AG08395 (cell line): ENCODE measurements around the gene GP1BA.

Experiments
- DNase-seq: peaks from one replicate; pipeline ENCODE4 v3.0.0; 2012; ENCODE audit warnings: mixed read lengths, low spot score

The GP1BA gene

GRCh38 chr17:4938688-4939545 lies 6.8 kb downstream of the GP1BA start:
- DNase-seq = no peak

GRCh38 chr17:4939546-4939795 lies 7.4 kb downstream of the GP1BA start:
- DNase-seq = no peak

DNA sequence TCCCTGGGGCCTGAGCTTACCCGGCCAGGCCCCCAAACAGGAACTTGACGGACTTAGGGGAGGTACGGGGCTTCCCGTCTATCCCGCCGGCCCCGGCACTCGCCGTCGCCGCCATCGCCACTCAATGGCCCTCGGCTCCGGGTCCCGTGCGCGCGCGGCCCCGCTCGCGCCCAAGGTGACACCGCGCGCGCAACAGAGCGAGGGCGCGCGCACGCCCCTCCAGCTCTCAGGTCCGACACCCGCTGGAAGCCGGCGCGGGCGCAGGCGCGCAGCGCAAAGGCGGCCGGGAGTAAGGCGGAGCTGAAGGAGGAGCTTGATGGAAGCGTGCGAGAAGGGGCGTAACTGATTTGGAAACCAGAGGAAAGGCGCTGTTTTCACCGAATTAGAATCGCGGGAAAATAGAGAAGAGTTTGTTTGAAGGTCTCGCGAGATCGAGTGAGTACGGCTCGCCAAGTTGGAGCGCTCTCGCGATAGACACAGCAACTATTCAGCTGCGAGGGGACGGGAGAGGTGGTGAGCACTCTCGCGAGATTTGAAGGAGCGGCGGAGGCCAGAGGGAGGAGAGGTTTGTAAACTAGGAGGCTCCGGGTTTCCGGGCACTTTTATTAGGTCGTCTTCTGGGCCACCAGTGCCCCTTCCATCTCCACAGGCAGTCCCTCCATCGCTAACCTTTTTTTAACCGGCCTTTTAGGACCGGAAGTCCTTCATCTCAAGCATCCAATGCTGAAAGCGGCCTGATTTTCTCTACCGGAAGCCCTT lies 7.9 kb downstream of the GP1BA start, which contains the start of the genes RNF167 and SLC25A11:
TSS of gene RNF167 (plus strand) at position 473 of the 759 bp plus-strand sequence. CDS start 642 bp downstream, outside the sequence.
TSS of gene SLC25A11 (minus strand) at position 251 of the 759 bp plus-strand sequence. CDS start at position 115, 136 bp downstream.
- DNase-seq = peak; percentile 99

DNA sequence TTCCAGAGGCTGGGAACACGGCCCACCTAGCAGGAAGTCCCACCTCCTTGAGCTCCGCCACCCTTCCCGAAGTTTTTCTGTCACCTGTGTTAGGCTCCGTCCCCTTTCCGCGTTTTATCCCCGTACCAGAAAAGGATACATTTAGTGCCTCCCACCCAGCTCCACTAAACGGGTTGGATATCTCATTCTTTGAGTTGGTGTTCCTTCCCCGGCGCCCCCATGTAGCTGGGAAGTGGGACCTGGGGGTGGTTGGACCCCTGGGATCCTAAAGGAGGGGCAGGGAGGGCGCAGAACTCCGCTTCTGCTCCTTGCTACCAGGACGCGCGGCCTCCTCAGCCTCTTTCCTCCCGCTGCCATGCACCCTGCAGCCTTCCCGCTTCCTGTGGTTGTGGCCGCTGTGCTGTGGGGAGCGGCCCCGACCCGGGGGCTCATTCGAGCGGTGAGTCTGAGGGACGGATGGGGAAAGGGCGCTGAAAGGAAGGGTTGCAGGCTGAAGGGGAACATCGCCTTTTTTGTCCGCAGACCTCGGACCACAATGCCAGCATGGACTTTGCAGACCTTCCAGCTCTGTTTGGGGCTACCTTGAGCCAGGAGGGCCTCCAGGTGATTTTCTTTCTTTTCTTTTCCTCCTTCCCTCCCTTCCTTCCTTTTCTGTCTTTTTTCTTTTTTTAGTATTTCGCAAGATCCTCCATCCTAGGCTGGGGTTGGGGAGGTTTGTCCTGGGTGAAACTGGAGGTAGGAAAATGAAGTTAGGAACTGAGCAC lies 8.7 kb downstream of the GP1BA start:
- peak; percentile 77 for DNase-seq

GRCh38 chr17:4941319-4941610 lies 9.2 kb downstream of the GP1BA start:
- no peak for DNase-seq

- no peak for DNase-seq
Measured at GRCh38 chr17:4942760-4943508, 10.9 kb downstream of the GP1BA start.

- no peak for DNase-seq
Measured at GRCh38 chr17:4944163-4944553, 12.1 kb downstream of the GP1BA start.

GRCh38 chr17:4944554-4945175 lies 12.6 kb downstream of the GP1BA start:
- no peak for DNase-seq

DNA sequence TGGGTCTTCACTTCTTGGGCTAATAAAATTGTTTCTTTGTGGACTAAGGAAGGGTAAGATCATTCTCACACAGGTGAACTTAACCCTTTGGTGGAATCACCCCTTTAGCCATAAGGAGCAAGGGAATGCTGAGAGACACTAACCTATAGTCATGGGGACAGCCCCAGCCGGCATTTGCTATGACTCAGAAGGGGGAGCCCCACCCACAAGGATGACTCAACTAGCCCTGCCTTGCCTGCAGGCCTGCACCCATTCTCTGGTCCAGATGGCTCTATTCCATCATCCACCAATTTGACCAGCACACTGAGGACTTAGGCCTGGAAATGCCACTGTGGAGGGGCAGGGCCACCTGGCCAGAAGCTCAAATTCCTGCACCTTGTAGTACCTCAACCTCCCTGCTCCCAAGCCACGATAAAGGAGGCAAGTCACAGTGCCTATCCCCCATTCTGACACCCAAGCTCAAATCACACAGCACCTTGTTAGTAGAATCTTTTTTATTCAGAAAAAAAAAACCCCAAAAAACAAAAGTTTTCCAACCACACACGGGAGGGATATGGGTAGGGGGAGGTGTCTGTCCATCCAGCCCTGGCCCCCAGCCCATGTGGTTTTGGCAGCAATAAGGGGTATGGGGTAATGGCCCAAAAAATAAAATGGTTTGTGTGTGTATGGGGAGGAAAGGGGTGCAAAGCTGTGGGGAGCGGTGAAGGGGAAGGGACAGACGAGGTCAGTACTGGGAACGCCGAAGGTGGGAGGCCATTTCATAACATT lies 13.3 kb downstream of the GP1BA start:
- peak; percentile 94 for DNase-seq

DNA sequence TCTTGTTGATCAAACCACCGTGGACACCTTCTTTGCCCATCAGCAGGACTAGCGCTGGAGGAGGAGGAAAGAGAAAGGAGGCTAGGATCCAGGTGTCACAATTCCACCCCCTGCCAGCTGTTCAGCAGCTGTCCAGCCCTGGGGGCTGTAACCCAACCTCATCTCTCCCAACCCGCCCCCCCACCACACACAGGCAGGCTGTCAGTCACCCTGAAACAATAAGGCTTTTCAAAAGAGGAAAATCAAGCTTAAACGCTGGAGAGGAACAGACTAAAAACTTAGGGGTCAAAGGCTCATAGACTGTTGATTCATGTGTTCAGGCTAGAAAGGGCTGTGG lies 13.8 kb downstream of the GP1BA start:
- DNase-seq = no peak

DNA sequence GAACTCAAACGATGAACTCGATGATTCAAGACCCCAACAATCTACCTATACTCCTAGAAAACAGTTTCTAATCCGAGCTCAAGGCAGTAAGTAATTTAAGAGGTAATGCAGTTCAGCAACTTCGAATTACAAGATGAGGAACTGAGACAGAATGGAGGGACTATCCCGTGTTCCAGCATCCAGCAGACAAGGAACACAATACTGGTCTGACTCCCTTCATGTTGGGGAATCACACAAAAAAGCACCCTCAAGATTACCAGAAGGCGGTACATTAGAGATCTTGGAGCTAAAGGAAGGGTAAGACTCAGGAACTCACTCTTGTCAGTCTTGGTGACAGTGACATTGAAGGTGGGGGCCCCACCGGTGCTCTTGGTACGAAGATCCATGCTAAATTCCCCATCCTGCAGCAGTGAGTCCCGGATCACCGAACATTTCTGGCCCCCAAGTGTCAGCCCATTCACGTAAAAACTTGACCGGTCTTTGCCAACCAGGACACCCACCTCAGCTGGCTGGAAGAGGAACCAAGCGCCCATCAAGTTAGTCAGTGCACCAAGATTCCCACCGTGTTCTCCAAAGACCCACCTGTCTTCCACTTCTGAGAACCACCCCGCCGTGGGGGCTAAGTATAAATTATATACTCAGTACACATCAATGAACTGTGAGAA lies 14.4 kb downstream of the GP1BA start:
- DNase-seq = no peak

- DNase-seq = no peak
Measured at GRCh38 chr17:4947010-4947410, 14.9 kb downstream of the GP1BA start.

DNA sequence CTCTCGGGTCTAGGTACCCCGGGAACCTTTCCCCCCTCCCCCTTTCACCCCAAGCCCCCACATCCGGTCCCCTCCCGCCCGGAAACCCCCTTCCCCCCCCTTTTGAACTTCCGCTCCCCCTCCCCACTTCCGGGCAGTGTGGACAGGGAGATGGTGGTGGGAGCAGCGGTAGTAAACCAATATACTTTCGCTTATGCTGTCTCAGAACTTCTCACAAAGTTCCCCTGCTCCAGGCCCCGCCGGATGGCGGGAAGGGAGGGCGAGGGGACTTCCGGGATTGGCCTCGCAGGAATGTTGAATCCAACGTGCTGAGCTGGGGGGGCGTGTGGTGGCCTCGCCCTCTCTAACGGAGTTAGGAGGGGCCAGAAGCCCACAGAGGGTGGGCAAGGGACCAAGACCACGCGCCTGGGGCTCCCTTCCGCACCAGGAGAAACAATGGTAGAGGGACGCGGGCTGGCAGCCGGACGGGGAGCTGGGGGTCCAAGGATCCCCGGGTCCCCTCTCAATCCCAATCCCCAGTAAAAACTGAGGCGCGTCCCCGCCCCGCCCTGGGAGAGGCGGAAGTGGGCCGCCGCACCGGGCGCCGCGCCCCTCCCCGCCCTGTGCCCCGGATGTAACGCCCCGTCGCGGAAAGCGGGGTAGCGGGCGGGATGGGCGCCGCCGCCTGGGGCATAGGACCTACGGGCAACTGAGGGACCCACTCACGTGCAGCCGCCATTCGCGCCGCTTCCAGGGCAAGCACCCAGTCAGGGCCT lies 15.5 kb downstream of the GP1BA start:
- peak; percentile 40 for DNase-seq

GRCh38 chr17:4948166-4948930 lies 16.3 kb downstream of the GP1BA start, which contains the start of gene PFN1:
TSS of gene PFN1 (minus strand) at chr17:4948530. CDS start at chr17:4948394, 136 bp downstream.
- peak; percentile 91 for DNase-seq

DNA sequence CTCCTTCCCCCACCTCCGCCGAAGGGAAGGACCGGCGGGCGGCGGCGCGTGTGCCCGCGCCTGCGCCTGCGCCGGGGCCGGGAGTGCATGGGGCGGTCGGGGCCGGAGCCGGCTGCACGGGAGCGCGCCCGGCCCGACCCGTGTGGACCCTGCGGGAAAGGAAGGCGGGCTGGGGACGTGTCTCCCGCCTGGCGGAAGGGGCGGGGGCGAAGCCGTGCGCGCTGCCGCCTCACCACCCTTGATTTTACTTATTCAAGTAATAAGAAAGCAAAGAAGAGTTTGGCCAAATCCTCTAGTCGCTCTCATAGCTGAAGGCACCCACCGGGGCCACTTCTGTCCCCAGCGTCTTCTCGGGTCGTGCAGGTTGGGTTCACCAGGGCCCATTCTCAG lies 16.8 kb downstream of the GP1BA start:
- peak; percentile 95 for DNase-seq

DNA sequence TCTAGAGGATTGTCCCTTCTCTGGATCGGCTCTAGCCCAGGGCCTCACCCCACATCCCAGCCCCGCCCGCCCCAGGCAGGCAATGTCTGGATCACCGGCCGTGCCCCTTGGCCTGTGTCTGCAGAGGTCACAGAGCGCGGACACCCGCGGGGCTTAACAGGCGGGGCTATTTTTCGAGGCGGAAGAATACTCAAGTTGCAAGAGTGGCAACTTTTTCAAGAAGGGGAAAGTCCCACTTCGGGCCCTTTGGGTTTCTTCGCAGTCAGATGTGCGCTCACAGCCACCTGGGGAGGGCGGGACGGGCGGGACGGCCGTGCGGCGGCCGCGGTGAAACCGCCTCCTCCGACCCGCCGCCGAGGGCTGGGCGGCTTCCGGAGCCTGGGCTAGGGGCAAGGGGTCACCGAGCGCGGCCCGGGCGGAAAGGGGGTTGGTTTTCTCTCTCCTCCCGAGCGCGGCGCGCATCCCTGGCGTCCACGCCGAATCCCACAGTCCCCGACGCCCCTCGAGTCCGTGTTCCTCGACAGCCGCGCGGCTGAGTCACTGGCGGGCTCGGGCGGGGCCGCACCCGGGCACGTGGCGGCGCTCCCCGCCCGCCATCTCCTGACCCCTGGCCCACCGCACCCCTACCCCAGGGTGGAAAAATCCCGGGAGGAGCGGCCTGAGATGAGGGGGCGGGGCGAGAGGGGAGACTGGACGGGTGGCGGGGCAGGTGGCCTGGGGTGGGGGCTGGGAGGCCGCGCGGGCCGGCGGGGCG lies 17.4 kb downstream of the GP1BA start:
- DNase-seq = peak; percentile 20

GRCh38 chr17:4950075-4950745 lies 18.1 kb downstream of the GP1BA start:
- DNase-seq = peak; percentile 60
